ENCODE measurements around the gene TMEFF2. TPM values are rescaled to one million over a fixed set of nuclear protein-coding genes. Genes with fewer than 3 reads are reported as not detected.

The TMEFF2 gene
- total and polyA plus RNA-seq, 2 of the 8 experiments (the other 6 are each of a cell fraction or from before 2014, with no cell fraction given): 0.91 to 3.7 TPM

DNA sequence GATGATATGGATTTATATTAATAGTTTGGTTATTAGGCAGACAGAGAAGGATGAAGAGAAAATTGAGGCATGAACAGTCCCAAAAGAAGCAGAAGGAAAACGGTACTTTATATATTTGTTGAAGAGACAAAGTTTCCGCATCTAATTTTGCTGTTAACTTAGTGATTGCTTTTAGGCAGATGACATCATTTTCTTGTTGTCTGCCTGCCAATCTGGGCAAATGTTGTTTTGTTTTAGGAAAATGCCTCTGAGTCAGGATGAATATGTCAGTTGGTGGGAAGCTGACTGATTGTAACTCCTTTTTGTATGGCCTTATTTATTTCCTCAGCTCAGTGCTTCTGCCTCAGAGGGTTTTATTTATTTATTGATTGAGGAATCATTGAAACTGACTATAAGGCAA is 295.3 kb downstream of the TMEFF2 start:
- Histone ChIP-seq H3K79me2 (ENCODE audit: control insufficient read depth in 1 of 2, insufficient read depth in 2 of 2, low read length in 2 of 2) (no peaks in the 10 kb centered on the region), H2AK5ac (ENCODE audit: low read depth, low read length) (no peak overlapping the region), H2BK12ac (ENCODE audit: low read depth, low read length) (no peak overlapping the region), H2BK5ac (ENCODE audit: low read depth, low read length) (no peak overlapping the region), H3K56ac (replicated peaks; ENCODE audit: insufficient read length, low read depth, low read length) (no peak overlapping the region), H3K9ac (replicated peaks in 1 of 4; ENCODE audit: extremely low read depth in 1 of 4, low read depth in 3 of 4, low read length in 3 of 4) (no peak overlapping the region), H3K14ac (ENCODE audit: insufficient read length) (no peak overlapping the region), H4K91ac (replicated peaks; ENCODE audit: insufficient read length, low read length) (no peak overlapping the region), H3K27ac (ENCODE audit: low read depth, low read length) (no peak overlapping the region), H3K4me2 (ENCODE audit: insufficient read depth in 1 of 2, low read depth in 2 of 2, low read length in 2 of 2) (no peak overlapping the region), H3K23me2 (ENCODE audit: low read depth, low read length) (no peaks in the 10 kb centered on the region), H2BK15ac (ENCODE audit: low read length) (no peak overlapping the region), H3K23ac (ENCODE audit: insufficient read length) (no peak overlapping the region), H4K20me1 (replicated peaks in 1 of 2; ENCODE audit: control insufficient read depth in 1 of 2, insufficient read depth in 2 of 2, low read length in 2 of 2) (no peaks in the 10 kb centered on the region), H3K4me3 (ENCODE audit: extremely low read depth in 1 of 4, insufficient read depth in 2 of 4, low read depth in 3 of 4, low read length in 4 of 4) (no peak overlapping the region), H3K27me3 (replicated peaks in 1 of 4; ENCODE audit: control insufficient read depth in 3 of 4, extremely low read depth in 1 of 4, insufficient read depth in 3 of 4, low read length in 3 of 4) (no peaks in the 10 kb centered on the region), H2AFZ (ENCODE audit: low read length) (no peak overlapping the region), H3K36me3 (ENCODE audit: control insufficient read depth in 2 of 4, insufficient read depth in 4 of 4, low read length in 3 of 4) (0 out of 8 replicates have a peak, but pooled peaks cover 0 to 2% (median 0%) of the 10 kb centered on the region in 4 experiments), H3K9me3 (ENCODE audit: insufficient read depth in 2 of 2, low read depth in 1 of 2, low read length in 1 of 2) (peaks cover 12 to 16% of the 10 kb centered on the region in 2 experiments; a peak in 3 of 4 replicates), H4K5ac (ENCODE audit: insufficient read length, low read depth, low read length) (no peak overlapping the region), H3K4me1 (replicated peaks in 1 of 4; ENCODE audit: control insufficient read depth in 3 of 4, insufficient read depth in 4 of 4, low read length in 3 of 4) (no peaks in the 10 kb centered on the region), H3K18ac (ENCODE audit: extremely low read depth, low read length) (no peak overlapping the region), H4K8ac (ENCODE audit: extremely low read depth, insufficient read depth, low read length) (no peak overlapping the region), H3K79me1 (ENCODE audit: low read depth, low read length) (no peaks in the 10 kb centered on the region), H2BK120ac (replicated peaks; ENCODE audit: low read depth, low read length) (peak overlapping the region; percentile 54), H3K4ac (replicated peaks; ENCODE audit: insufficient read length, low read depth, low read length) (no peak overlapping the region), H2BK20ac (ENCODE audit: low read length) (no peak overlapping the region)
- DNase-seq (ENCODE audit: low read depth in 1 of 2, low spot score in 2 of 2): no peak
- FAIRE-seq: no peak
- ChIA-PET POLR2A (ENCODE audit: partially characterized antibody) (no interaction called here), CTCF (ENCODE audit: partially characterized antibody) (interaction anchor here (0.7 to 1.3 kb wide), 2 partner anchors 58 to 87 kb away, joined by 3 to 4 read pairs; no protein-coding TSS in a partner anchor)
- 100% methylated on average over 2 of the region's 2 CpGs; no CpG with 5 or more reads in 1 of the 2 experiments for whole genome bisulfite sequencing, 2 experiments (ENCODE audit: extremely low coverage in 1 of 2, insufficient coverage in 1 of 2, insufficient read length in 1 of 2, insufficient replicate concordance in 2 of 2, low coverage in 1 of 2, low lambda C conversion rate in 2 of 2, missing lambda C conversion rate in 1 of 2)
- no peak for TF ChIP-seq TBP (IDR thresholded peaks at IDR 0.05; ENCODE audit: low read depth, low read length)

All from H1 (cell line).